C4-2B (cell line): ENCODE measurements around the gene SMOC2.

Experiments
- CTCF ChIP-seq: fragments of 450-650 bp; conservative IDR thresholded peaks from 2 replicates; pipeline ENCODE4 v1.5.1; 2017; ENCODE audit warnings: mild to moderate bottlenecking
- ZFX ChIP-seq: fragments of 450-650 bp; IDR thresholded peaks from 2 replicates; pipeline ENCODE4 v1.6.1; 2017

DNA sequence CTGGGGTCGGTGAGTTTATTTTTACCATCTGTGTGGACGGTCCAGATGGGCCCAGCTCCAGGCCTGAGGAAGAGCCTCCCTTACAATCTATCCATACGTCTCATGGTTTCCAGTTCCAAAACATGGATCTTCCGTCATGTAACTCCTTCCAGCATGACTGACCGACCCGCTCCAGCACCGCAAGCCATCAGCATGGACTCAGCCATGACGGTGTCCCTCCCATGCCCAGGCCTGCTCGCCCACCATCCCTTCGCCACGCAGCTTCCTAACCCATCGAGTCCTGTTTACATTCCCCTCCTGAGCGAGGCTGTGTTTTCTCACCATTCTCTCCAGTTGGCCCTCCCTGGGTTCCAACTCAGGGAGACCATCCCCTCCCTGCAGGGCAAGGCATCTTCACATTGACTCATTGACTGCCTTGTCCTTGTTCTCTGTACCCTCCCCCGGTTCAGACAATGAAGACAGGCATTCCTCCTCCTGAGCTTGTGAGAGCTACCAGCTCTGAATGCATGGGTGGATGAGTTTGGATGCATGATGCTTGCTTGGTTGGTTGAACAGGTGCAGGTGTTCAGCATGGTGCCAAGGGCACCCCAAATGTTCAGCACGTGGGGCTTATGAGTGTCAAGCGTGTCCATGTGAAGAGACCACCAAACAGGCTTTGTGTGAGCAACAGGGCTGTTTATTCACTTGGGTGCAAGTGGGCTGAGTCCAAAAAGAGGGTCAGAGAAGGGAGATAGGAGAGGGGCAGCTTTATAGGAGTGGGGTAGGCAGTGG, 235.8 kb downstream of the SMOC2 start:
- TF ChIP-seq CTCF (no peak), ZFX (no peak)
